ENCODE data around the gene HOMER2.

DNA sequence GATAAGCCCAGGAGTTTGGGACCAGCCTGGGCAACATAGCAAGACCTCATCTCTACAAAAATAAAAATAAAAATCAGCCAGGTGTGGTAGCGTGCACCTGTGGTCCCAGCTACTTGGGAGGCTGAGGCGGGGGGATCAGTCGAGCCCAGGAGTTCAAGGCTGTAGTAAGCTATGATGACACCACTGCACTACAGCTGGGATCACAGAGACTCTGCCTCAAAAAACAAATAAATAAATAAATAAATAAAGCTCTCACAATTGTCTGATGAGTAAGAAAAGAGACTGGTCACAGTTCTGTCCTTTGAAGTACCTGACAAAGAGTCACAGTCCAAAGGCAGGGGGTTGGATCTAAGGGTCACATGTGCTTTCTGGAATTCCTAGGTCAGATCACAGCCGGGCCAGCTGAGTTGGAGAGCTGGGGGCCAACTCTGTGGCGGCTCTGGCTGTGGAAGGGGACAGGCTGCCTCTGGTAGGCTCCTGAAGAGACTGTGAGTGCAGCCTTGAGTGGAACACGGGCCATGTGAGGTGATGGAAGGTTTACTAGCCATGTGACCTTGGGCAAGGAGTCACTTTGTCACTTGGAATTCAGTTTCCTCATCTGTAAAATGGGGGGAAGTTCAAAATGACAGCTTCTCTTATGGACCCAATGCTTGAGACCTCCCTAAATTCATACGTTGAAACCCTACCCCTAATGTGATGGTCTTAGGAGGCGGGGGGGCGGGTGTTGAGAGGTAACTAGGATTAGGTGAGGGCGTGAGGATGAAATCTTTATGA lies 95.9 kb downstream of the HOMER2 start:
- no peak for TF ChIP-seq GABPA (IDR thresholded peaks at IDR 0.05; ENCODE audit: low read depth)
- TF ChIP-seq, protein P1, sequence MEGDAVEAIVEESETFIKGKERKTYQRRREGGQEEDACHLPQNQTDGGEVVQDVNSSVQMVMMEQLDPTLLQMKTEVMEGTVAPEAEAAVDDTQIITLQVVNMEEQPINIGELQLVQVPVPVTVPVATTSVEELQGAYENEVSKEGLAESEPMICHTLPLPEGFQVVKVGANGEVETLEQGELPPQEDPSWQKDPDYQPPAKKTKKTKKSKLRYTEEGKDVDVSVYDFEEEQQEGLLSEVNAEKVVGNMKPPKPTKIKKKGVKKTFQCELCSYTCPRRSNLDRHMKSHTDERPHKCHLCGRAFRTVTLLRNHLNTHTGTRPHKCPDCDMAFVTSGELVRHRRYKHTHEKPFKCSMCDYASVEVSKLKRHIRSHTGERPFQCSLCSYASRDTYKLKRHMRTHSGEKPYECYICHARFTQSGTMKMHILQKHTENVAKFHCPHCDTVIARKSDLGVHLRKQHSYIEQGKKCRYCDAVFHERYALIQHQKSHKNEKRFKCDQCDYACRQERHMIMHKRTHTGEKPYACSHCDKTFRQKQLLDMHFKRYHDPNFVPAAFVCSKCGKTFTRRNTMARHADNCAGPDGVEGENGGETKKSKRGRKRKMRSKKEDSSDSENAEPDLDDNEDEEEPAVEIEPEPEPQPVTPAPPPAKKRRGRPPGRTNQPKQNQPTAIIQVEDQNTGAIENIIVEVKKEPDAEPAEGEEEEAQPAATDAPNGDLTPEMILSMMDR (IDR thresholded peaks at IDR 0.05; ENCODE audit: insufficient read depth, low read length), result no peak
- TF ChIP-seq, protein P2, sequence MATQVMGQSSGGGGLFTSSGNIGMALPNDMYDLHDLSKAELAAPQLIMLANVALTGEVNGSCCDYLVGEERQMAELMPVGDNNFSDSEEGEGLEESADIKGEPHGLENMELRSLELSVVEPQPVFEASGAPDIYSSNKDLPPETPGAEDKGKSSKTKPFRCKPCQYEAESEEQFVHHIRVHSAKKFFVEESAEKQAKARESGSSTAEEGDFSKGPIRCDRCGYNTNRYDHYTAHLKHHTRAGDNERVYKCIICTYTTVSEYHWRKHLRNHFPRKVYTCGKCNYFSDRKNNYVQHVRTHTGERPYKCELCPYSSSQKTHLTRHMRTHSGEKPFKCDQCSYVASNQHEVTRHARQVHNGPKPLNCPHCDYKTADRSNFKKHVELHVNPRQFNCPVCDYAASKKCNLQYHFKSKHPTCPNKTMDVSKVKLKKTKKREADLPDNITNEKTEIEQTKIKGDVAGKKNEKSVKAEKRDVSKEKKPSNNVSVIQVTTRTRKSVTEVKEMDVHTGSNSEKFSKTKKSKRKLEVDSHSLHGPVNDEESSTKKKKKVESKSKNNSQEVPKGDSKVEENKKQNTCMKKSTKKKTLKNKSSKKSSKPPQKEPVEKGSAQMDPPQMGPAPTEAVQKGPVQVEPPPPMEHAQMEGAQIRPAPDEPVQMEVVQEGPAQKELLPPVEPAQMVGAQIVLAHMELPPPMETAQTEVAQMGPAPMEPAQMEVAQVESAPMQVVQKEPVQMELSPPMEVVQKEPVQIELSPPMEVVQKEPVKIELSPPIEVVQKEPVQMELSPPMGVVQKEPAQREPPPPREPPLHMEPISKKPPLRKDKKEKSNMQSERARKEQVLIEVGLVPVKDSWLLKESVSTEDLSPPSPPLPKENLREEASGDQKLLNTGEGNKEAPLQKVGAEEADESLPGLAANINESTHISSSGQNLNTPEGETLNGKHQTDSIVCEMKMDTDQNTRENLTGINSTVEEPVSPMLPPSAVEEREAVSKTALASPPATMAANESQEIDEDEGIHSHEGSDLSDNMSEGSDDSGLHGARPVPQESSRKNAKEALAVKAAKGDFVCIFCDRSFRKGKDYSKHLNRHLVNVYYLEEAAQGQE (IDR thresholded peaks at IDR 0.05; ENCODE audit: insufficient replicate concordance, low read depth), result no peak

Measured in HL-60 (cell line).